Measurements from ENCODE around the gene CD109. TPM values are rescaled to one million over a fixed set of nuclear protein-coding genes. Genes with fewer than 3 reads are reported as not detected.
A peak's percentile ranks its signal among the peaks of the same experiment; 100 is the strongest.

CD109 gene
- total and polyA plus RNA-seq, 2 experiments from 2014 or later: 1.5 to 2.1 TPM

- TF ChIP-seq CTCF (IDR thresholded peaks at IDR 0.05; ENCODE audit: low read depth, low read length): peak; percentile 68
- Histone ChIP-seq H3K36me3 (no peaks in the 10 kb centered on the region), H3K4me1 (ENCODE audit: low read depth) (no peaks in the 10 kb centered on the region), H3K27ac (no peak overlapping the region), H3K27me3 (no peaks in the 10 kb centered on the region), H3K9me3 (ENCODE audit: low read depth) (no peaks in the 10 kb centered on the region), H3K4me3 (no peak overlapping the region)
- DNase-seq (ENCODE audit: low read depth in 1 of 2, low spot score in 1 of 2): peak; percentile 76 to 86
Measured at GRCh38 chr6:73854998-73855718, 159.2 kb downstream of the CD109 start.

GRCh38 chr6:73857341-73857890, 161.4 kb downstream of the CD109 start:
- H3K4me3 ChIP-seq: no peak overlapping the region

GRCh38 chr6:73858376-73858775, 162.4 kb downstream of the CD109 start:
- no peak overlapping the region for H3K4me3 ChIP-seq
- no peaks in the 10 kb centered on the region for H3K36me3 ChIP-seq
- H3K27me3 ChIP-seq: no peaks in the 10 kb centered on the region
- no peak overlapping the region for H3K27ac ChIP-seq
- no peaks in the 10 kb centered on the region for H3K9me3 ChIP-seq (ENCODE audit: low read depth)
- no peak for DNase-seq (ENCODE audit: low read depth in 1 of 2, low spot score in 1 of 2)
- H3K4me1 ChIP-seq (ENCODE audit: low read depth): no peaks in the 10 kb centered on the region
- TF ChIP-seq CTCF (IDR thresholded peaks at IDR 0.05; ENCODE audit: low read depth, low read length): no peak

More at GRCh38 chr6:73857341-73857890, 161.4 kb downstream of the CD109 start:
- Histone ChIP-seq H3K27me3 (no peaks in the 10 kb centered on the region), H3K27ac (no peak overlapping the region), H3K36me3 (no peaks in the 10 kb centered on the region), H3K9me3 (ENCODE audit: low read depth) (no peaks in the 10 kb centered on the region), H3K4me1 (ENCODE audit: low read depth) (no peaks in the 10 kb centered on the region)
- no peak for TF ChIP-seq CTCF (IDR thresholded peaks at IDR 0.05; ENCODE audit: low read depth, low read length)
- DNase-seq (ENCODE audit: low read depth in 1 of 2, low spot score in 1 of 2): no peak

- DNase-seq (ENCODE audit: low read depth in 1 of 2, low spot score in 1 of 2): no peak
- Histone ChIP-seq H3K27me3 (no peaks in the 10 kb centered on the region), H3K4me1 (ENCODE audit: low read depth) (no peaks in the 10 kb centered on the region), H3K9me3 (ENCODE audit: low read depth) (no peaks in the 10 kb centered on the region), H3K27ac (no peak overlapping the region), H3K36me3 (no peaks in the 10 kb centered on the region), H3K4me3 (no peak overlapping the region)
- TF ChIP-seq CTCF (IDR thresholded peaks at IDR 0.05; ENCODE audit: low read depth, low read length): no peak
Measured at GRCh38 chr6:73860303-73860702, 164.3 kb downstream of the CD109 start.

- Histone ChIP-seq H3K27me3 (no peaks in the 10 kb centered on the region), H3K4me3 (no peak overlapping the region), H3K4me1 (ENCODE audit: low read depth) (no peaks in the 10 kb centered on the region), H3K36me3 (no peaks in the 10 kb centered on the region), H3K9me3 (ENCODE audit: low read depth) (no peaks in the 10 kb centered on the region), H3K27ac (no peak overlapping the region)
- TF ChIP-seq CTCF (IDR thresholded peaks at IDR 0.05; ENCODE audit: low read depth, low read length): no peak
- DNase-seq (ENCODE audit: low read depth in 1 of 2, low spot score in 1 of 2): no peak
Measured at GRCh38 chr6:73866305-73866704, 170.3 kb downstream of the CD109 start.

Data from cardiac muscle cell (in vitro differentiated cells and primary cell).